A172 (cell line): ENCODE data around the gene CARM1. TPM values are rescaled to one million over a fixed set of nuclear protein-coding genes. Genes with fewer than 3 reads are reported as not detected.

ENCODE experiments used
- total RNA-seq: library from RNA; depleted of rRNA; stranded (reverse); fragments of >200 nt; shearing (Covaris generic); gene quantifications from 2 replicates; pipeline ENCODE4 v1.2.3, GENCODE V29; 2014; rRNA removed

Gene CARM1
- total RNA-seq, 1 experiment from 2014 or later, result 46.6 TPM

Other genes with a start within 250 kb of the CARM1 start
- gene SLC44A2, start 246.0 kb upstream of the CARM1 start, total RNA-seq, result 54.9 and 327 TPM in 2 replicates
- 171 and 172 TPM in 2 replicates for gene ILF3, start 217.2 kb upstream of the CARM1 start, total RNA-seq
- 43.0 and 48.8 TPM in 2 replicates for gene QTRT1, start 170.1 kb upstream of the CARM1 start, total RNA-seq
- gene DNM2, start 153.5 kb upstream of the CARM1 start, total RNA-seq, result 51.7 and 56.0 TPM in 2 replicates
- gene TMED1, start 35.3 kb upstream of the CARM1 start, total RNA-seq, result 53.2 and 75.7 TPM in 2 replicates
- gene C19orf38, start 23.1 kb upstream of the CARM1 start, total RNA-seq, result 0.22 and 1.5 TPM in 2 replicates
- gene YIPF2, start 57.1 kb downstream of the CARM1 start, total RNA-seq, result 59.4 and 72.8 TPM in 2 replicates
- 45.6 and 56.0 TPM in 2 replicates for gene TIMM29, start 57.3 kb downstream of the CARM1 start, total RNA-seq
- gene SMARCA4, start 89.5 kb downstream of the CARM1 start, total RNA-seq, result 130 and 194 TPM in 2 replicates
- 118 and 151 TPM in 2 replicates for gene LDLR, start 217.9 kb downstream of the CARM1 start, total RNA-seq